Measurements from ENCODE around the gene TNFAIP8L3.

DNA sequence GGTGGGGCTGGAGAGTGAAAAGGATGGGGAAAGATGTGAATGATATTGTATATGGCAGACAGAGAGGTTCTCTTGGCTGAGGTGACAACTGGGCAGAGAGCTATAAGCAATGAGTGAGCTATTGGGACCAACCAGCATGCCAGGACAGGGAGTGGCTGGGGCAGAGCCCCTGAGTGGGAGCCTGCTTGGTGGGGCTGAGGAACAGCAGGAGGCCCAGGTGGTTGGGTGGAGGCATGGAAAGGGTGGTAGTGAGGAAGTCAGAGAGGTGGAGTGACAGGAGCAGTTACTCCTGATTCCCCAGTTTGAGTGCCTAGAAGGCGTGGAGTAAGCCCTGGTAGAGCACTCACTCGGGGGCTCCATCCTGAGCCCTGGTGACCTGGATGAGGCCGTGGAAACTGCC lies 15.5 kb upstream of the TNFAIP8L3 start:
- TF ChIP-seq EZH2 (IDR thresholded peaks at IDR 0.05) (no peak), POLR2AphosphoS5 (IDR thresholded peaks at IDR 0.05; ENCODE audit: borderline replicate concordance, low read depth, low read length) (no peak), FOXP2 (optimal IDR thresholded peaks at IDR 0.05; ENCODE audit: control extremely low read depth, extremely low read length, insufficient read depth) (no peak)

Measured in SK-N-MC (cell line).